Measurements from ENCODE around the gene STYK1.

STYK1 gene, protein sequence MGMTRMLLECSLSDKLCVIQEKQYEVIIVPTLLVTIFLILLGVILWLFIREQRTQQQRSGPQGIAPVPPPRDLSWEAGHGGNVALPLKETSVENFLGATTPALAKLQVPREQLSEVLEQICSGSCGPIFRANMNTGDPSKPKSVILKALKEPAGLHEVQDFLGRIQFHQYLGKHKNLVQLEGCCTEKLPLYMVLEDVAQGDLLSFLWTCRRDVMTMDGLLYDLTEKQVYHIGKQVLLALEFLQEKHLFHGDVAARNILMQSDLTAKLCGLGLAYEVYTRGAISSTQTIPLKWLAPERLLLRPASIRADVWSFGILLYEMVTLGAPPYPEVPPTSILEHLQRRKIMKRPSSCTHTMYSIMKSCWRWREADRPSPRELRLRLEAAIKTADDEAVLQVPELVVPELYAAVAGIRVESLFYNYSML

DNA sequence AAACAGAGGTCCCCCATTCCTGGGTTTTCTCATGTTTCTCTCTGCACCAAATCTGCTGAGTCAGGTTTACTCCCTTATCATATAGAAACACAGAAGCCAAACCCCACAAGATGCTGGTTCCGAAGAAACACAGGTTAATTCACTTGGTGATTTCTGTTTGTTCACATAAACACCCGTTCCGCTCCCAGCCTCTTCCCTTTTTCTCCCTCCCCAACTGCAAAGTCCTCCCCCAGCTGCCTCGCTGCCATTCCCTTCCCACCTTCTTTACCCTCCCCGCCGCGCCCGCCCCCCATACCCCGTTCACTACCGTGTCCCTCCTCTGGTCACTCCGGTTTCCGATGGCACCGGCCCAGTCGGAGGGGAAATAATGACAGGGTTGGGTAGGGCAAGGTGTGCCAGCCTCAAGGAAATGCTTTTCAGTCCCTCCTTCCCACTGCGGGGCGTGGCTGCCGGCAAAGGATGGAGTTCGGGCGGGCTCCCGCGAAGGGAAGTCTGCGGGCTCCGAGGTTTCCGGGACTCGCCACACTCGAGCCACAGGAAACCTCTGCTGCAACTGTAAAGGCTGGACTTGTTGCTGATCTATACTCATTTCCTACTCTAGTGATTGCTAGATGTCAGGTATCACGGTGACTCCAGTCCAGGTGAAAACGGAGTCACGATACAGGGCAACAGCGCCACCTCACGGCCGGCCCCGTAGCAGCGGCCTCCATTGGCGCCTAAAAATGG is at the start of gene STYK1:
STYK1 (minus strand) TSS at position 394 of the 726 bp plus-strand sequence. CDS start 39,434 bp downstream, outside the sequence.
- DNase-seq (ENCODE audit: low read depth, low spot score) = peak; percentile 93

GRCh38 chr12:10722905-10723746 is 49.3 kb upstream of the STYK1 start, which contains the start of gene YBX3:
TSS of gene YBX3 (minus strand) at chr12:10723323. CDS start at chr12:10723111, 212 bp downstream.
- peak; percentile 75 for DNase-seq (ENCODE audit: low read depth, low spot score)

DNA sequence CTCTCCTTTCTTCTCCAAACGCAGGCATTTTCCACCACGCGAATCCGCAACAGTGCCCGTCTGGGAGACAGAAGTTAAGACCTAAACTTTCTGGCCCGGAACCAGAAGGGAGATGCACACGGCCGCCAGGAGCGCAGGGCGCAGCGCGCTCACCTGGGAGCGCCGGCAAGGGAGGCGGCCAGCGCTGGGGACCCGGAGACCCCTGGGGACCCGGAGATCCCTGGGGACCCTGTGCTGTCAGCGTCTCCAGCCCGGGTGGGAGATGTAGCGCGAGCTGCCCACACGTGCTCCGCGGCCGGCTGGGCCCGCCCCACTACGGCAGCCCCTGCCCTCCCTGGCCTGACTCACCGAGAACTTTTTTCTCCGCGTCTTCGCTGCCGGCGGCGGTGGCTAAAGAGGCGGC is 48.7 kb upstream of the STYK1 start:
- no peak for DNase-seq (ENCODE audit: low read depth, low spot score)

GRCh38 chr12:10721651-10722501 is 48.0 kb upstream of the STYK1 start:
- DNase-seq (ENCODE audit: low read depth, low spot score) = peak; percentile 71

DNA sequence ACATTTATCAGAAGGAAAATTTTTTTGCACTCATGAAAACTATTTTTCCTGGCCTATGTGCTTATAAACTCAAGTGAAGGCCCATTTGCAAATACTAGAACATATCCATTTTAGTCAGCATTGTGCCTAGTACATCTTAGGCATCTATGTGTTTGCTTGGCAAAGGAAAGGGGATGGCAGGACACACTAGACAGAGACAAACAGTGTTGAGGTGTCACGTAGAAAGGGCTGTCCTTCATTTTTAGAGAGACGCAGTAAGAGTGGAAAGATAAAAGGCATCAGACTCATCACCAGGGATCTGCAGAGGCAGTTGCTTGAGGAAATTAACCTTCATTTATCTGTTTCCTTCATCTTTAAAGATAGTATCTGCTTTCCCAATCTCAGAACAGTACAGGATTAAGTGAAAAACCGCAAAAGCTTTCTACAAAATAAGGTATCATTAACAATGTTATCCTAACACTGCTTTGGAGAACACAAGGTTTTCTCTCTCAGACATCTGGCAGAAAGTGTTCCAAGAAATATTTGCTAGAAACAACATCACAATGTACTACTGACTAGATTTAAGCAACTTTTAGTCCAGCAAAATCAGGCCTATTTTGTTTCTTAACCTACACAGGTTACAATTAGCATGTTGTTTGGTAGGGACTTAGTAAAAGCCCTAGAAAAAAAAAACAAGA is 47.3 kb upstream of the STYK1 start:
- DNase-seq (ENCODE audit: low read depth, low spot score) = no peak

GRCh38 chr12:10719482-10719881 is 45.6 kb upstream of the STYK1 start:
- no peak for DNase-seq (ENCODE audit: low read depth, low spot score)

DNA sequence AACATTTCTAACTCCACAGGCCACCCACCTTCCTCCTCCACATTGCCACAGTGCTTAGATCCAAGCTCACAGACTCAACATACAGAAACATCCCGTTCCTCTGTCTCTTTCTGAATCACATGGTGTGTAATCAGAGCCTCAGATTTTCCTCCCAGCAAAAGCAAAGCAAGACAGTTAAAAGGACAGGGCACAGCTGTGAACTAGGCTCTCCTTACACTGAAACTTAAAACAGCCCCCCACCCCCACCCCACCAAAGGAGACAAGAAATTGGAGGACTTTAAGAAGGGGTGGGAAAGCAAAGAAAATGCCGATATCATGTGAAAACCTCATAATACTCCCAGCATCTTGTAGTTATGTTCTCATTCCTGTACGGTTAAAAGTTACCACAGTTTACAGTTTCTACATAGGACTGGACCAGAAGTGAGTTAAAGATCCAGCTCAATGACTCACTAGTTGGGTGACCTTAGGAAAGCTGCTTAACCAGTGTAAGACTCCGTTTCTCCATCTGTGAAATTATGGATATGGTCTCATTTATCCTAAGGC is 44.5 kb upstream of the STYK1 start:
- peak; percentile 44 for DNase-seq (ENCODE audit: low read depth, low spot score)

- no peak for DNase-seq (ENCODE audit: low read depth, low spot score)
Measured at GRCh38 chr12:10717410-10717809, 43.6 kb upstream of the STYK1 start.

DNA sequence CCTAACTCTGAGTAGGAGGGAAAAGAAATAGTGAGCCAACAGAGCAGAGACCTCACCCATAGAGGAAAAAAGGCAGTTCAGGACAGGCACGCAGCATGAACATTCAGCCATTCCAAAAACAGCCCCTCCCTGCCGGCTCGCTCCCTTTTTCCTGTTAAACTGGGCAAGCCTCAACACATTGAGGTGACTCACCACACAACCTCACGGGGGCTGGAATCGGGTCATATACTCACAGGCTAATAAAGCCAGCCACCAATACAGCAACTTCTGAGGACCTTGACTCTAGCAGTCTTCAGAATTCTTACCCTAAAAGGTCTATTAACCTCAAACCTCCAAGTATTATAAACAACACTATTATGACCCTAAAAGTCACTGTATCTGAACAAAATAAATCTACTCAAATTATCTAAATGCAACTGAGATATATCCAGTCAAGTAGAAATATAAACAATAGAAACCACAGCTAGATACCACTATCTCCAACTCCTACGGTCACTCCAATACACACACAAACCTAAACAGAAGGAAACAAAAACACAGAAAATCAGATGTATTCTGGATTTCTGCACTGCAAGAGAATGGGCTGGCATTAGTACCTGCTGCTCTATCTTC is 43.0 kb upstream of the STYK1 start:
- peak; percentile 57 for DNase-seq (ENCODE audit: low read depth, low spot score)

GRCh38 chr12:10716277-10716676 is 42.4 kb upstream of the STYK1 start:
- DNase-seq (ENCODE audit: low read depth, low spot score) = no peak

- DNase-seq (ENCODE audit: low read depth, low spot score) = no peak
Measured at GRCh38 chr12:10715491-10715890, 41.6 kb upstream of the STYK1 start.

DNA sequence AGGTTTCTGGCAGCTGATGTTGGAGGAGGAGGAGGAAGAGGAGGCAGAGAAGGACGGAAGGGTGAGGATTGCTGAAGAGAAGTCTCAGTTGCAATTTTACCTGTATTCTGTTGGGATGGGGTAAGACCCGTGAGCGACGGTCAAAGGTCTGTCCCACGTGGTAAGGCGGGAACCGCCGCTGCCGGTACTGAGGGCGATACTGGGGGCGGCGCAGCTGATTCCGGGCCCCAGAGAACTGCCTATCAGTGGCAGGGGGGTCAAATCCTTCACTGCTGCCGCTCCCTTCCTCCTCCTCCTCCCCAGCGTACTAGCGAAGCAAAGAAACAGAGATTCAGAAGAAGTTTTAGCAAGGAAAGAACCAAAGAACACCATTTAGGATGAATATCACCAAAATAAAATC is 36.0 kb upstream of the STYK1 start:
- no peak for DNase-seq (ENCODE audit: low read depth, low spot score)

GRCh38 chr12:10708862-10709261 is 35.0 kb upstream of the STYK1 start:
- DNase-seq (ENCODE audit: low read depth, low spot score) = no peak

GRCh38 chr12:10705655-10706054 is 31.8 kb upstream of the STYK1 start:
- DNase-seq (ENCODE audit: low read depth, low spot score) = no peak

GRCh38 chr12:10701843-10702242 is 28.0 kb upstream of the STYK1 start:
- no peak for DNase-seq (ENCODE audit: low read depth, low spot score)

DNA sequence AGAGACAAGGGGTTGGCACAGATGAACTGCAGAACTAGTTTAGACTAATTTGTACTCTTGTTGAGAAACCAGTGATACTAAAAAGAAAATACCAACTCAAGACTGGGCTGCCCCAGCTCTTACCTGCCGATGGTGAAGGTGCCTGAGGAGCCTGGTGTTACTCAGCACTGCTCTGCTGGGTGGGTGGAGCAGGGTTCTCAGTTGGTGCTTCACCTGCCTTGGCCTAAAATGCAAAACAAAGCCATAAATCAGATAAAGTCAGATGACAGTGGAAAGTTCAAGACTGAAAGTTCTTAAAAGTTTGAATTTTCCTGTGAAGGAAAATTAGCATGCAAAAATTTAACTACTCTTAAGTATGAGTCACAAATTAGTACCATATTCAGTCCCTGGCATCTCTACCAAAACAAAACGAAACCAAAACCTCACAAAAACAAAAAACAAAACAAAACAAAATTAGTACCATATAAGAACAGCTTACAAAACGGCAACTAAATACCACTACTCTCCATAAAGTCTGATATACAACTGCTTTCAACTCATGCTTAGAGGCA is 27.4 kb upstream of the STYK1 start:
- DNase-seq (ENCODE audit: low read depth, low spot score) = no peak

DNA sequence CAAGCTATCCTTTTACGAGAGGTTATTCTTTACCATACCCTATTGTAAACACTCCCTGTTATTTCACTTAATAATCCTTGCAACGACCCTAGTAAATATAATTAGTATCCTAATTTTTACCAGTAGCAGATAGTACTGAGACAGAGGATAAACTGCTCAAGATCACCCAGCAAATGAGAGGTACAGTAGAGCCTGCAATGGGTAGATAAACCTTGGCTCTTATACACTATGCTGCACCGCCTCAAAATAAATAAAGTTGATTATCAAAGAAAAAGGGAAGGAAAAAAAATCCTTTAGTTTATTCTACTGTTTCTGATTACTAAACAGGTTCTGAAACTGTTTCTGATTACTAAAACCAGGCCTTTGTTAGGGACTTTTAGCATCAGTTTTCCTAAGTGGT is 26.7 kb upstream of the STYK1 start:
- DNase-seq (ENCODE audit: low read depth, low spot score) = no peak

DNA sequence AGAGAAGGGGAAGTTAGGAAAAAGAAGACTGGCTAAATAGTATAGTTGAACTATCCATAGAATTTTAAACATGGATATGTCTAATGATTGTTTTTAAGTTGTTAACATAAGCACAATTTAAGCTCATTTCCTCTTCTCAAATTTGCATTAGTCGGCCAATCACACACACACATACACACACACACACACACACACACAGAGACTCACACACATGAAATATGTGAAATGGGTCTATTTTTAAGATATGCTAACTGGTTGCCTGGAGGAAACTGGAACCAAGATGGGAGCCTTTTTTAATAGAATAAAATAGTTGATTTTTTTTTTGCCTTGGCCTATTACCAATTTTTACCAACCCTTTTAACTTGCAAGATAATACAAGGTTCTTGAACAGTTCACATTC is 24.0 kb upstream of the STYK1 start:
- DNase-seq (ENCODE audit: low read depth, low spot score) = no peak

- no peak for DNase-seq (ENCODE audit: low read depth, low spot score)
Measured at GRCh38 chr12:10697156-10697555, 23.3 kb upstream of the STYK1 start.

Measured in ELF-1 (cell line).